Type B pancreatic cell (in vitro differentiated cells): ENCODE data around the gene GPC6. TPM values are rescaled to one million over a fixed set of nuclear protein-coding genes. Genes with fewer than 3 reads are reported as not detected.

Experiments used
- DNase-seq: peaks from one replicate; pipeline ENCODE4 v3.0.0; 2021; ENCODE audit warnings: mixed read lengths; ENCODE audit not compliant: unreplicated experiment; ENCODE audit errors: extremely low spot score
- H3K27ac Mint-ChIP-seq: 2 replicates; pipeline ENCODE4 v1.8.0; 2021; ENCODE audit warnings: mild to moderate bottlenecking, mixed read lengths
- H3K27me3 Mint-ChIP-seq: 2 replicates; pipeline ENCODE4 v1.8.0; 2021; ENCODE audit warnings: mixed read lengths
- H3K36me3 Mint-ChIP-seq: 2 replicates; pipeline ENCODE4 v1.8.0; 2021; ENCODE audit warnings: mixed read lengths
- H3K4me1 Mint-ChIP-seq: one replicate; pipeline ENCODE4 v1.8.0; 2021; ENCODE audit warnings: mixed read lengths; ENCODE audit not compliant: unreplicated experiment
- H3K4me3 Mint-ChIP-seq: 2 replicates; pipeline ENCODE4 v1.8.0; 2021; ENCODE audit warnings: mild to moderate bottlenecking, mixed read lengths
- H3K9me3 Mint-ChIP-seq: 2 replicates; pipeline ENCODE4 v1.8.0; 2021; ENCODE audit warnings: mixed read lengths
- CTCF ChIP-seq: fragments of 200-600 bp; sonication (generic); conservative IDR thresholded peaks from 2 replicates; pipeline ENCODE4 v1.5.0; 2021; ENCODE audit warnings: antibody characterized with exemption, mild to moderate bottlenecking
- total RNA-seq: library from RNA; stranded (reverse); gene quantifications from 2 replicates; pipeline ENCODE4 v1.2.1, GENCODE V29; 2021; ENCODE audit warnings: low replicate concordance

GPC6 gene
- total RNA-seq, 1 donor from 2014 or later = 30.5 TPM

- DNase-seq = no peak
- H3K9me3 Mint-ChIP-seq = no peaks in the 10 kb centered on the region
- H3K27ac Mint-ChIP-seq = no peak overlapping the region
- H3K27me3 Mint-ChIP-seq = no peaks in the 10 kb centered on the region
- TF ChIP-seq CTCF = no peak
- H3K4me3 Mint-ChIP-seq = no peak overlapping the region
- H3K4me1 Mint-ChIP-seq = no peaks in the 10 kb centered on the region
- H3K36me3 Mint-ChIP-seq = no peaks in the 10 kb centered on the region
Observed at GRCh38 chr13:93407551-93407950, 180.9 kb downstream of the GPC6 start.

GRCh38 chr13:93409001-93409400, 182.4 kb downstream of the GPC6 start:
- H3K4me3 Mint-ChIP-seq = no peak overlapping the region
- no peaks in the 10 kb centered on the region for H3K9me3 Mint-ChIP-seq
- H3K4me1 Mint-ChIP-seq = no peaks in the 10 kb centered on the region
- DNase-seq = no peak
- TF ChIP-seq CTCF = no peak
- no peak overlapping the region for H3K27ac Mint-ChIP-seq
- no peaks in the 10 kb centered on the region for H3K36me3 Mint-ChIP-seq
- H3K27me3 Mint-ChIP-seq = no peaks in the 10 kb centered on the region

- no peaks in the 10 kb centered on the region for H3K36me3 Mint-ChIP-seq
- TF ChIP-seq CTCF = no peak
- H3K4me3 Mint-ChIP-seq = no peak overlapping the region
- no peaks in the 10 kb centered on the region for H3K9me3 Mint-ChIP-seq
- no peaks in the 10 kb centered on the region for H3K4me1 Mint-ChIP-seq
- no peak for DNase-seq
- H3K27me3 Mint-ChIP-seq = no peaks in the 10 kb centered on the region
- no peak overlapping the region for H3K27ac Mint-ChIP-seq
Observed at GRCh38 chr13:93409816-93410215, 183.2 kb downstream of the GPC6 start.

- Mint-ChIP-seq H3K9me3 (no peaks in the 10 kb centered on the region), H3K36me3 (no peaks in the 10 kb centered on the region), H3K4me3 (no peak overlapping the region), H3K4me1 (no peaks in the 10 kb centered on the region), H3K27ac (no peak overlapping the region), H3K27me3 (no peaks in the 10 kb centered on the region)
- DNase-seq = no peak
- no peak for TF ChIP-seq CTCF
Observed at GRCh38 chr13:93411186-93411680, 184.6 kb downstream of the GPC6 start.

- H3K27ac Mint-ChIP-seq = no peak overlapping the region
- H3K36me3 Mint-ChIP-seq = no peaks in the 10 kb centered on the region
- DNase-seq = no peak
Observed at GRCh38 chr13:93412676-93413075, 186.1 kb downstream of the GPC6 start.

More at GRCh38 chr13:93412676-93413075, 186.1 kb downstream of the GPC6 start:
- Mint-ChIP-seq H3K4me3 (no peak overlapping the region), H3K4me1 (no peaks in the 10 kb centered on the region), H3K9me3 (no peaks in the 10 kb centered on the region), H3K27me3 (no peaks in the 10 kb centered on the region)
- no peak for TF ChIP-seq CTCF
